Gastrocnemius medialis (tissue), 4 donors: Measurements from ENCODE around the gene UBA1.

Source experiments
- POLR2A ChIP-seq, 2 donors: fragments of 450-650 bp; IDR thresholded peaks; one replicate each; pipeline ENCODE4 v1.6.1; 2017; ENCODE audit warnings: antibody characterized with exemption in 2 of 2, mild to moderate bottlenecking in 2 of 2, moderate library complexity in 2 of 2
- TF ChIP-seq, protein P1 (sequence below), 5 experiments: fragments of 450-650 bp in 3 of 5; fragments of 200-600 bp in 2 of 5; sonication (generic) in 2 of 5; IDR thresholded peaks in 4 of 5; conservative IDR thresholded peaks in 1 of 5; 1 replicate in 4 of 5; 2 replicates in 1 of 5; pipeline ENCODE4 v1.5.1; 2016 to 2019; ENCODE audit warnings: antibody characterized with exemption in 5 of 5, mild to moderate bottlenecking in 3 of 5, moderate library complexity in 3 of 5

DNA sequence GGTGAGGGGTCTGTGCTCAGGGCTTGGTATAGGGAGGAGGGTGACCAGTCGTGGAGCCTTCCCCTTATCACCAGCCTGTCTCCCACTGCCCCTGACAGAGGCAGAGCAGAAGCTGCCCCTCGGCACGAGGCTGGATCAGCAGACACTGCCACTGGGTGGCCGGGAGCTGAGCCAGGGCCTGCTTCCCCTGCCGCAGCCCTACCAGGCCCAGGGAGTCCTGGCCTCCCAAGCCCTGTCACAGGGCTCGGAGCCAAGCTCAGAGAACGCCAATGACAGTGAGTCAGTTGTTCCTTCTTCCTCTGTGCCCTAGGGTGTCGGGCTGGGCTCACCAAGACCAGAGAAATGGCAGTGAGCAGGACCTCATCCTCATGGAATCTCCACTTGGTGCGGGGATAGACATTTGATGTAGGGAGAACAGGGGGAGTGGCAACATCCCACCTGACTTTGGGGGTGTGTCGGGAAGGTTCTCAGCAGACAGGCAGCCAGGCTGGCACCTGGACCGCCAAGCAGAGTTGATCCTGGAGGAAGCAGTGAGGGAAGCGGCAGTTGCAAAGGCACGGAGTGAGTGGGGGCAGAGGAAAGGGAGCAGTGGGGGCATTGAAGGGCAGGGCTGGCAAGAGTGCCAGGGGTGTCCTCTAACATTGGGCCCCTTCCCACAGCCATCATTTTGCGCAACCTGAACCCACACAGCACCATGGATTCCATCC is 14.3 kb upstream of the UBA1 start:
- TF ChIP-seq POLR2A (IDR thresholded peaks at IDR 0.05) = no peak
- TF ChIP-seq, protein P1, sequence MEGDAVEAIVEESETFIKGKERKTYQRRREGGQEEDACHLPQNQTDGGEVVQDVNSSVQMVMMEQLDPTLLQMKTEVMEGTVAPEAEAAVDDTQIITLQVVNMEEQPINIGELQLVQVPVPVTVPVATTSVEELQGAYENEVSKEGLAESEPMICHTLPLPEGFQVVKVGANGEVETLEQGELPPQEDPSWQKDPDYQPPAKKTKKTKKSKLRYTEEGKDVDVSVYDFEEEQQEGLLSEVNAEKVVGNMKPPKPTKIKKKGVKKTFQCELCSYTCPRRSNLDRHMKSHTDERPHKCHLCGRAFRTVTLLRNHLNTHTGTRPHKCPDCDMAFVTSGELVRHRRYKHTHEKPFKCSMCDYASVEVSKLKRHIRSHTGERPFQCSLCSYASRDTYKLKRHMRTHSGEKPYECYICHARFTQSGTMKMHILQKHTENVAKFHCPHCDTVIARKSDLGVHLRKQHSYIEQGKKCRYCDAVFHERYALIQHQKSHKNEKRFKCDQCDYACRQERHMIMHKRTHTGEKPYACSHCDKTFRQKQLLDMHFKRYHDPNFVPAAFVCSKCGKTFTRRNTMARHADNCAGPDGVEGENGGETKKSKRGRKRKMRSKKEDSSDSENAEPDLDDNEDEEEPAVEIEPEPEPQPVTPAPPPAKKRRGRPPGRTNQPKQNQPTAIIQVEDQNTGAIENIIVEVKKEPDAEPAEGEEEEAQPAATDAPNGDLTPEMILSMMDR (IDR thresholded peaks at IDR 0.05 in 4 of 5, conservative IDR thresholded peaks at IDR 0.05 in 1 of 5) = no peak
